HG03025 (cell line): ENCODE measurements around the gene SRCAP.
"Not testable (repeated sequence)": the region's sequence is repeated elsewhere in the genome, so short reads cannot be mapped to it uniquely, and the experiment has no call there.

Experiments
- ATAC-seq: cut with Tn5 transposase; IDR thresholded peaks from one replicate; pipeline ENCODE4 v1.9.1; 2021; ENCODE audit warnings: mild to moderate bottlenecking, moderate library complexity; ENCODE audit not compliant: unreplicated experiment, low FRiP score

Gene SRCAP

GRCh38 chr16:30697264-30698138 lies 1.5 kb upstream of the SRCAP start:
- peak; percentile 71 for ATAC-seq

DNA sequence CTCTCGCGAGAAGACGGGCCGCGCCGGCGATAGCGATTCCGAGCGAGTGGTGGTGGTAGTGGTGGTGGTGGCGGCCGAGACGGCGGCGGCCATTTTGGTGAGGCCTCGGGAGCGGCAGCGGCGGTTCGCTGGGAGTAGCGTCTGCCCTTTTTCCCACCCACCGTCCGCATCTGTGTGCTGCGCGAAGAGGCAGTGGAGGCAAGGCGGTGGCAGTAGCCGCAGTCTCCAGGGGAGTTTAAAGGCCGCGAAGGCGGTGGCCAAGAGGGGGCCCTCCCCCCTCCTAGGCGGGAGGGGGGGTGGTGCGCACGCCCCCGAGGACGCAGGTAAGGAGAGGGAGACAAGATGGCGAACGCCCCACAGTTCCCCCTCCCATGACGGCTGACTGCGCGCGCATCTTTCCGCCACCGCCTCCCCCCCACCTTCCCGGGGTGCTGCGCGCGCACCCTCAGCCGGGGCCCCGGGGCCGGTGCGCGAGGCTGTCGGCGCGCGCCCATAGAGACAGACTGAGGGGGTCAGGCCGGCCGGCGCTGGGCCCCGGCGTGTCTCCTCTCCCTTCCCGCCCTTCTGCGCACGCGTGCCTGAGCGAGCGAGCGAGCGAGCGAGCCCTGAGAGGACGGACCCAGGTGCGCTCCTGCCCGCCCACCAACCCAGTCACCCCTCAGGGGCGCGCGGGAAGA lies 694 bp upstream of the SRCAP start:
- peak; percentile 67 for ATAC-seq

GRCh38 chr16:30699615-30700099 lies 686 bp downstream of the SRCAP start:
- no peak for ATAC-seq

DNA sequence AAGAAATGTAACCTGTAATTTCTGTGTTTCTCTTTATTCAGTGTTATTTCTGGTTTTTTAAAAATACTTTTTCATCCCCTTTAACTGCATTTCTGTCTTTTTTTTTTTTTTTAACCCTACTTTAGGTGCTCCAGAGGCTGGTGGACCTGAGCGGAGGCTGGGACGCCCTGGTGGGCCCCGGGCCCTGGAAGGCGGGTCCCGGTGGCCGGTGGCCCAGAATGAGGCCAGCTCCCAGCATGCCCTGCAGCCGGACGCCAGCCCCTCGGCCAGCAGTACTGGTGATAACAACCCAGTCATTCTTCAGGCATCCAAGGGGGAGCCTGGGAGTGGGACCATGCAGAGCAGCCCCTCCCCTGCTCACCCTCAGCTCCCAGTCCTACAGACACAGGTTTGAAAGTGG lies 1.5 kb downstream of the SRCAP start:
- no peak for ATAC-seq

GRCh38 chr16:30700971-30701370 lies 2.0 kb downstream of the SRCAP start:
- ATAC-seq: no peak

GRCh38 chr16:30703071-30703470 lies 4.1 kb downstream of the SRCAP start:
- ATAC-seq: not testable (repeated sequence)

GRCh38 chr16:30703971-30704370 lies 5.0 kb downstream of the SRCAP start:
- no peak for ATAC-seq

- ATAC-seq: no peak
Measured at GRCh38 chr16:30706046-30706445, 7.1 kb downstream of the SRCAP start.

DNA sequence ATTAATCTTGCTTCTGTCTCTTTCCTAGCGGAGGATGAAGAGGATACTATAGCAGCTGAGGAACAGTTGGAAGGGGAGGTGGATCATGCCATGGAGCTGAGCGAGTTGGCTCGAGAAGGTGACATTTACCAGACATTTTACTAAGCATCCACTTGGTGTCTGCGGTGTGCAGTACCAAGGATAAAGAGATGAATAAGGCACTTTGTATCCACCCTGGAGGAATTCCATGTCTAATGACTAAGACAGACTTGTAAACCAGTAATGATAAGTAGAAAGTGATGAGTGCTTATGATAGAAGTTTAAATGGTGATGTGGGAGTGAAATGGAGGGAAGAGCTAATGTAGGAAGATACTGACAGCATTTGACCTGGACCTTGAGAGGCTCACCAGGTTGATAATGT lies 12.0 kb downstream of the SRCAP start:
- no peak for ATAC-seq

- no peak for ATAC-seq
Measured at GRCh38 chr16:30711712-30712111, 12.7 kb downstream of the SRCAP start.

DNA sequence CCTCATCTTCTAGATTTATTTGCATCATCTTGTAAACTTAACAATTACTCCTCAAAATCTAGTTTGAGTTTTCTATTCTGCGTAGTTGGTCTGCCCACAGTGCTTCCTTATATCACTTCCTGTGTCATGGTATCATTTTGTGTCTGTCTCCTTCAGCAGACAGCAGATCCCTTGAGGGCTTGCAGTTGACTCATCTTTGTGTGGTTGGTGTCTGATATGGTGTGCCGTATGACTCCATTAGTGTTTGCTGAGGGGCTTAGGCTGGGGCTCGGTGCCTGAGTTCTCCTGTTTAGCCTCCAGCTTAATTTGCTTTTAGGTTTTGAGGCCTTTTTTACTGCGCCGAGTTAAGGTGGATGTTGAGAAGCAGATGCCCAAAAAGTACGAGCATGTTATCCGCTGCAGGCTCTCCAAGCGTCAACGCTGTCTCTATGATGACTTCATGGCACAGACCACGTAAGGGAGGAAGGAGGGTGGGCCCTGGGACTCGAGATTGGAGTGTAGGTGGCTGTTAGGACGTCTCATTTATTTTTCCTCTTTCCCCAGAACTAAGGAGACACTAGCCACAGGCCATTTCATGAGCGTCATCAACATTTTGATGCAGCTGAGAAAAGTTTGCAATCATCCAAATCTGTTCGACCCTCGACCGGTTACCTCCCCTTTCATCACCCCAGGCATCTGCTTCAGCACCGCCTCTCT lies 16.9 kb downstream of the SRCAP start:
- no peak for ATAC-seq

GRCh38 chr16:30720086-30720485 lies 21.1 kb downstream of the SRCAP start:
- ATAC-seq: no peak

DNA sequence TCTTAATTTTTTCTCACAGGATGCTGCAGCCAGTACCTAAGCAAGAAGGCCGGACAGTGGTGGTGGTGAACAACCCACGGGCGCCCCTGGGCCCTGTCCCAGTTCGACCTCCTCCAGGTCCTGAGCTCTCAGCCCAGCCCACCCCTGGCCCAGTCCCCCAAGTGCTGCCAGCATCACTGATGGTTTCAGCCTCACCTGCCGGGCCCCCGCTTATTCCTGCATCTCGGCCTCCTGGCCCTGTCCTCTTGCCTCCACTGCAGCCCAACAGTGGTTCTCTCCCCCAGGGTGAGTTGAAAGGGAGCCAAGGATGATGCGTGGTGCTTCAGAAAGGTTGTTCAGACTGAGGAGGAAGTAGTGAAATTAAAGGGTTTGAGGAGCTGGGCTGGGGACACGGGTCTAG lies 21.7 kb downstream of the SRCAP start:
- ATAC-seq: no peak

- no peak for ATAC-seq
Measured at GRCh38 chr16:30721167-30721566, 22.2 kb downstream of the SRCAP start.

- no peak for ATAC-seq
Measured at GRCh38 chr16:30721606-30722005, 22.6 kb downstream of the SRCAP start.

DNA sequence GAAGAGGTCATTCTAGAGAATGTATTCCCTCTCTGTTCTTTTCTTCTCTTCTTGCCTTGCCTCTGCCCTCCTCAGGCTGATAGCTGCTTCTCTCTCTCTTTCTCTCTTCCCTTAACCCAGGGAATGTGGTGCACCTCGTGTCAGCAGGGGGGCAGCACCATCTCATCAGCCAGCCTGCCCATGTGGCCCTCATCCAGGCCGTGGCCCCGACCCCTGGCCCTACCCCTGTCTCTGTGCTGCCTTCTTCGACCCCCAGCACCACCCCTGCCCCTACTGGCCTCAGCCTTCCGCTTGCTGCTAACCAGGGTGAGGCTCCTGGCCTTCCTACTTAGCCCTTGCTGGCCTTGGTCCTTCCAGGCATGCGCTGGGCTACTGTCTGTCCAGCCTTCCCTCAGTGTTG lies 23.5 kb downstream of the SRCAP start:
- no peak for ATAC-seq

DNA sequence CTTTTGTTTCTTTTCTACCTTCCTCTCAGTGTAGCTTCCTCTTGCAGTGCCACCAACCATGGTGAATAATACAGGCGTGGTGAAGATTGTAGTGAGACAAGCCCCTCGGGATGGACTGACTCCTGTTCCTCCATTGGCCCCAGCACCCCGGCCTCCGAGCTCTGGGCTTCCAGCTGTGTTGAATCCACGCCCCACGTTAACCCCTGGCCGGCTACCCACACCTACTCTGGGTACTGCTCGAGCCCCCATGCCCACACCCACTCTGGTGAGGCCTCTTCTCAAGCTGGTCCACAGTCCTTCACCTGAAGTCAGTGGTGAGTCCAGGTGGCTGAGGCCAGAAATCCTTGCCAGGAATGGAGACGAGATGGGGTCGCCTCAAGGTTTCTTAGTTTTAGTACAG lies 23.9 kb downstream of the SRCAP start:
- ATAC-seq: no peak

- ATAC-seq: no peak
Measured at GRCh38 chr16:30723725-30724355, 24.9 kb downstream of the SRCAP start.

DNA sequence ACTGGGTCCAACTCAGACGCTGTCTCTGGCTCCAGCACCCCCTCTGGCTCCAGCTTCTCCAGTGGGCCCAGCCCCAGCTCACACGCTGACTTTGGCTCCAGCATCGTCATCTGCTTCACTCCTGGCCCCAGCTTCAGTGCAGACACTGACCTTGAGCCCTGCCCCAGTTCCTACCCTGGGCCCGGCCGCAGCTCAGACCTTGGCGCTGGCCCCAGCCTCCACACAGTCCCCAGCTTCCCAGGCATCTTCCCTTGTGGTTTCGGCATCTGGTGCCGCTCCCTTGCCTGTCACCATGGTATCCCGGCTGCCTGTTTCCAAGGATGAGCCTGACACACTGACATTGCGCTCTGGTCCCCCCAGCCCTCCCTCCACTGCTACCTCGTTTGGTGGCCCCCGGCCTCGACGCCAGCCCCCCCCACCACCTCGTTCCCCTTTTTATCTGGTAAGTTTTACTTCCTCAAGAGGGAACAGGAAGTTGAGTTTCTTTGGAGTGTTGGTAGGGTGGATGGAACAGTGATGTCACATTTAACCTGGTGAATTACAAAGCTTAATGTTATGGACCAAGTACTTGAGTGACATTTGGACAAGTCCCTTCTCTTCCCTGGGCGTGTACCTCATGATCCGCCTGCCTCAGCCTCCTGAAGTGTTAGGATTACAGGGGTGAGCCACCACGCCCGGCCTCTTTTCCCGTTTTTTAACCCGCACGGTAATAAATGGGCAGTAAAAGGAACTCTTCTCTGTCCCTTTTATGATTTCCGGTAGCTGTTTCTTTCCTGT lies 25.9 kb downstream of the SRCAP start:
- no peak for ATAC-seq

GRCh38 chr16:30725418-30725792 lies 26.4 kb downstream of the SRCAP start:
- ATAC-seq: no peak
